ENCODE data around the gene ATP13A4.

The ATP13A4 gene

GRCh38 chr3:193574488-193575070 is 19.9 kb upstream of the ATP13A4 start:
- 100% methylated on average over 1 of the region's 2 CpGs for WGBS (ENCODE audit: insufficient coverage)
- no peak overlapping the region for H3K4me3 ChIP-seq (ENCODE audit: control insufficient read depth in 1 of 7, extremely low read depth in 1 of 7, insufficient read depth in 4 of 7, low read depth in 2 of 7, low read length in 6 of 7)
- H3K4me1 ChIP-seq (ENCODE audit: control extremely low read depth in 1 of 4, control insufficient read depth in 4 of 4, insufficient read depth in 4 of 4, low read length in 3 of 4) = peaks cover 0 to 5% (median 2%) of the 10 kb centered on the region in 4 experiments
- no peaks in the 10 kb centered on the region for H3K9me3 ChIP-seq (ENCODE audit: control extremely low read depth in 1 of 5, control insufficient read depth in 4 of 5, insufficient read depth in 2 of 5, low read depth in 1 of 5, low read length in 4 of 5)
- ChIA-PET CTCF (interaction anchor here (1.4 to 4.3 kb wide), 4 partner anchors 112 to 762 kb away, joined by 4 to 32 read pairs (median 14); no protein-coding TSS in a partner anchor), POLR2A (no interaction called here)
- H3K36me3 ChIP-seq (ENCODE audit: control insufficient read depth in 4 of 4, insufficient read depth in 4 of 4, low read length in 3 of 4) = no peaks in the 10 kb centered on the region
- no peaks in the 10 kb centered on the region for H3K27me3 ChIP-seq (replicated peaks in 2 of 5; ENCODE audit: control insufficient read depth in 4 of 5, insufficient read depth in 5 of 5, low read length in 4 of 5)
- H3K27ac ChIP-seq (ENCODE audit: insufficient read depth in 1 of 2, low read depth in 1 of 2, low read length in 2 of 2, poor library complexity in 1 of 2, severe bottlenecking in 2 of 2) = no peak overlapping the region
- no peak for DNase-seq

GRCh38 chr3:193573403-193574191 is 18.9 kb upstream of the ATP13A4 start:
- ChIA-PET CTCF (interaction anchor here (1.0 to 4.3 kb wide), 6 partner anchors 13 to 761 kb away, joined by 5 to 32 read pairs (median 14); no protein-coding TSS in a partner anchor), POLR2A (no interaction called here)
- no peaks in the 10 kb centered on the region for H3K27me3 ChIP-seq (replicated peaks in 2 of 5; ENCODE audit: control insufficient read depth in 4 of 5, insufficient read depth in 5 of 5, low read length in 4 of 5)
- WGBS (ENCODE audit: insufficient coverage) = 75% methylated on average over 2 of the region's 4 CpGs
- no peak overlapping the region for H3K4me3 ChIP-seq (ENCODE audit: control insufficient read depth in 1 of 7, extremely low read depth in 1 of 7, insufficient read depth in 4 of 7, low read depth in 2 of 7, low read length in 6 of 7)
- H3K4me1 ChIP-seq (ENCODE audit: control extremely low read depth in 1 of 4, control insufficient read depth in 4 of 4, insufficient read depth in 4 of 4, low read length in 3 of 4) = peaks cover 0 to 5% (median 2%) of the 10 kb centered on the region in 4 experiments
- H3K36me3 ChIP-seq (ENCODE audit: control insufficient read depth in 4 of 4, insufficient read depth in 4 of 4, low read length in 3 of 4) = no peaks in the 10 kb centered on the region
- no peak for DNase-seq
- no peak overlapping the region for H3K27ac ChIP-seq (ENCODE audit: insufficient read depth in 1 of 2, low read depth in 1 of 2, low read length in 2 of 2, poor library complexity in 1 of 2, severe bottlenecking in 2 of 2)
- no peaks in the 10 kb centered on the region for H3K9me3 ChIP-seq (ENCODE audit: control extremely low read depth in 1 of 5, control insufficient read depth in 4 of 5, insufficient read depth in 2 of 5, low read depth in 1 of 5, low read length in 4 of 5)

GRCh38 chr3:193572426-193572908 is 17.8 kb upstream of the ATP13A4 start:
- Histone ChIP-seq H3K36me3 (ENCODE audit: control insufficient read depth in 4 of 4, insufficient read depth in 4 of 4, low read length in 3 of 4) (no peaks in the 10 kb centered on the region), H3K9me3 (ENCODE audit: control extremely low read depth in 1 of 5, control insufficient read depth in 4 of 5, insufficient read depth in 2 of 5, low read depth in 1 of 5, low read length in 4 of 5) (no peaks in the 10 kb centered on the region), H3K27ac (ENCODE audit: insufficient read depth in 1 of 2, low read depth in 1 of 2, low read length in 2 of 2, poor library complexity in 1 of 2, severe bottlenecking in 2 of 2) (no peak overlapping the region), H3K4me1 (ENCODE audit: control extremely low read depth in 1 of 4, control insufficient read depth in 4 of 4, insufficient read depth in 4 of 4, low read length in 3 of 4) (peaks cover 0 to 5% (median 2%) of the 10 kb centered on the region in 4 experiments), H3K27me3 (replicated peaks in 2 of 5; ENCODE audit: control insufficient read depth in 4 of 5, insufficient read depth in 5 of 5, low read length in 4 of 5) (peaks cover 0 to 3% (median 0%) of the 10 kb centered on the region in 5 experiments), H3K4me3 (ENCODE audit: control insufficient read depth in 1 of 7, extremely low read depth in 1 of 7, insufficient read depth in 4 of 7, low read depth in 2 of 7, low read length in 6 of 7) (no peak overlapping the region)
- ChIA-PET CTCF (interaction anchor here (0.7 to 4.3 kb wide), 10 partner anchors 8 to 760 kb away, joined by 3 to 32 read pairs (median 4); partner anchors contain the start of gene MB21D2), POLR2A (no interaction called here)
- WGBS (ENCODE audit: insufficient coverage) = 28% methylated on average over 9 of the region's 10 CpGs
- DNase-seq = peak; percentile 70 to 81 (median 77)

GRCh38 chr3:193569119-193569518 is 14.4 kb upstream of the ATP13A4 start:
- no peak overlapping the region for H3K27ac ChIP-seq (ENCODE audit: insufficient read depth in 1 of 2, low read depth in 1 of 2, low read length in 2 of 2, poor library complexity in 1 of 2, severe bottlenecking in 2 of 2)
- H3K9me3 ChIP-seq (ENCODE audit: control extremely low read depth in 1 of 5, control insufficient read depth in 4 of 5, insufficient read depth in 2 of 5, low read depth in 1 of 5, low read length in 4 of 5) = no peaks in the 10 kb centered on the region
- 100% methylated on average over 2 of the region's 2 CpGs for WGBS (ENCODE audit: insufficient coverage)
- peaks cover 0 to 3% (median 0%) of the 10 kb centered on the region in 5 experiments for H3K27me3 ChIP-seq (replicated peaks in 2 of 5; ENCODE audit: control insufficient read depth in 4 of 5, insufficient read depth in 5 of 5, low read length in 4 of 5)
- POLR2A ChIA-PET = no interaction called here
- H3K4me1 ChIP-seq (ENCODE audit: control extremely low read depth in 1 of 4, control insufficient read depth in 4 of 4, insufficient read depth in 4 of 4, low read length in 3 of 4) = peaks cover 0 to 5% (median 2%) of the 10 kb centered on the region in 4 experiments
- no peaks in the 10 kb centered on the region for H3K36me3 ChIP-seq (ENCODE audit: control insufficient read depth in 4 of 4, insufficient read depth in 4 of 4, low read length in 3 of 4)
- DNase-seq = no peak
- H3K4me3 ChIP-seq (ENCODE audit: control insufficient read depth in 1 of 7, extremely low read depth in 1 of 7, insufficient read depth in 4 of 7, low read depth in 2 of 7, low read length in 6 of 7) = no peak overlapping the region
- CTCF ChIA-PET = no interaction called here

GRCh38 chr3:193564012-193564411 is 9.3 kb upstream of the ATP13A4 start:
- H3K27ac ChIP-seq (ENCODE audit: insufficient read depth in 1 of 2, low read depth in 1 of 2, low read length in 2 of 2, poor library complexity in 1 of 2, severe bottlenecking in 2 of 2) = no peak overlapping the region
- H3K9me3 ChIP-seq (ENCODE audit: control extremely low read depth in 1 of 5, control insufficient read depth in 4 of 5, insufficient read depth in 2 of 5, low read depth in 1 of 5, low read length in 4 of 5) = no peaks in the 10 kb centered on the region
- H3K4me3 ChIP-seq (ENCODE audit: control insufficient read depth in 1 of 7, extremely low read depth in 1 of 7, insufficient read depth in 4 of 7, low read depth in 2 of 7, low read length in 6 of 7) = no peak overlapping the region
- H3K36me3 ChIP-seq (ENCODE audit: control insufficient read depth in 4 of 4, insufficient read depth in 4 of 4, low read length in 3 of 4) = no peaks in the 10 kb centered on the region
- POLR2A ChIA-PET = no interaction called here
- peak in 2 of 3 donors; percentile 3 to 6 for DNase-seq
- WGBS (ENCODE audit: insufficient coverage) = 83% methylated on average over 1 of the region's 1 CpG
- peaks cover 0 to 3% (median 0%) of the 10 kb centered on the region in 5 experiments for H3K27me3 ChIP-seq (replicated peaks in 2 of 5; ENCODE audit: control insufficient read depth in 4 of 5, insufficient read depth in 5 of 5, low read length in 4 of 5)
- no peaks in the 10 kb centered on the region for H3K4me1 ChIP-seq (ENCODE audit: control extremely low read depth in 1 of 4, control insufficient read depth in 4 of 4, insufficient read depth in 4 of 4, low read length in 3 of 4)
- CTCF ChIA-PET = interaction anchor here (0.9 to 1.5 kb wide), 5 partner anchors 9 to 753 kb away, joined by 3 to 6 read pairs (median 4); no protein-coding TSS in a partner anchor

- DNase-seq = no peak
- H3K4me3 ChIP-seq (ENCODE audit: control insufficient read depth in 1 of 7, extremely low read depth in 1 of 7, insufficient read depth in 4 of 7, low read depth in 2 of 7, low read length in 6 of 7) = no peak overlapping the region
- no peaks in the 10 kb centered on the region for H3K9me3 ChIP-seq (ENCODE audit: control extremely low read depth in 1 of 5, control insufficient read depth in 4 of 5, insufficient read depth in 2 of 5, low read depth in 1 of 5, low read length in 4 of 5)
- no peak overlapping the region for H3K27ac ChIP-seq (ENCODE audit: insufficient read depth in 1 of 2, low read depth in 1 of 2, low read length in 2 of 2, poor library complexity in 1 of 2, severe bottlenecking in 2 of 2)
- no peaks in the 10 kb centered on the region for H3K4me1 ChIP-seq (ENCODE audit: control extremely low read depth in 1 of 4, control insufficient read depth in 4 of 4, insufficient read depth in 4 of 4, low read length in 3 of 4)
- CTCF ChIA-PET = interaction anchor here (1.0 kb wide), 2 partner anchors 103 to 751 kb away, joined by 3 to 4 read pairs; no protein-coding TSS in a partner anchor
- no CpG with 5 or more reads among the region's 3 CpGs for WGBS (ENCODE audit: insufficient coverage)
- POLR2A ChIA-PET = no interaction called here
- H3K27me3 ChIP-seq (replicated peaks in 2 of 5; ENCODE audit: control insufficient read depth in 4 of 5, insufficient read depth in 5 of 5, low read length in 4 of 5) = peaks cover 0 to 3% (median 0%) of the 10 kb centered on the region in 5 experiments
- no peaks in the 10 kb centered on the region for H3K36me3 ChIP-seq (ENCODE audit: control insufficient read depth in 4 of 4, insufficient read depth in 4 of 4, low read length in 3 of 4)
Measured at GRCh38 chr3:193563426-193563825, 8.7 kb upstream of the ATP13A4 start.

- no peak overlapping the region for H3K4me3 ChIP-seq (ENCODE audit: control insufficient read depth in 1 of 7, extremely low read depth in 1 of 7, insufficient read depth in 4 of 7, low read depth in 2 of 7, low read length in 6 of 7)
- DNase-seq = no peak
- H3K27ac ChIP-seq (ENCODE audit: insufficient read depth in 1 of 2, low read depth in 1 of 2, low read length in 2 of 2, poor library complexity in 1 of 2, severe bottlenecking in 2 of 2) = no peak overlapping the region
- POLR2A ChIA-PET = no interaction called here
- 91% methylated on average over 4 of the region's 4 CpGs for WGBS (ENCODE audit: insufficient coverage)
- H3K9me3 ChIP-seq (ENCODE audit: control extremely low read depth in 1 of 5, control insufficient read depth in 4 of 5, insufficient read depth in 2 of 5, low read depth in 1 of 5, low read length in 4 of 5) = no peaks in the 10 kb centered on the region
- no peaks in the 10 kb centered on the region for H3K4me1 ChIP-seq (ENCODE audit: control extremely low read depth in 1 of 4, control insufficient read depth in 4 of 4, insufficient read depth in 4 of 4, low read length in 3 of 4)
- H3K36me3 ChIP-seq (ENCODE audit: control insufficient read depth in 4 of 4, insufficient read depth in 4 of 4, low read length in 3 of 4) = no peaks in the 10 kb centered on the region
- no peaks in the 10 kb centered on the region for H3K27me3 ChIP-seq (replicated peaks in 2 of 5; ENCODE audit: control insufficient read depth in 4 of 5, insufficient read depth in 5 of 5, low read length in 4 of 5)
- CTCF ChIA-PET = interaction anchor here (0.8 to 1.0 kb wide), 3 partner anchors 10 to 745 kb away, joined by 3 to 4 read pairs (median 3); no protein-coding TSS in a partner anchor
Measured at GRCh38 chr3:193560870-193561269, 6.2 kb upstream of the ATP13A4 start.

Data from common myeloid progenitor, CD34-positive (primary cell).